Globus pallidus (tissue), 1 donor: ENCODE measurements around the gene RTP3.
"Not testable (repeated sequence)": the region's sequence is repeated elsewhere in the genome, so short reads cannot be mapped to it uniquely, and the experiment has no call there.

Source experiments
- DNase-seq: peaks from one replicate; pipeline ENCODE4 v3.0.0-alpha.2; 2015; ENCODE audit warnings: low spot score

The RTP3 gene

GRCh38 chr3:46519952-46520351, 22.2 kb downstream of the RTP3 start:
- DNase-seq = no peak

DNA sequence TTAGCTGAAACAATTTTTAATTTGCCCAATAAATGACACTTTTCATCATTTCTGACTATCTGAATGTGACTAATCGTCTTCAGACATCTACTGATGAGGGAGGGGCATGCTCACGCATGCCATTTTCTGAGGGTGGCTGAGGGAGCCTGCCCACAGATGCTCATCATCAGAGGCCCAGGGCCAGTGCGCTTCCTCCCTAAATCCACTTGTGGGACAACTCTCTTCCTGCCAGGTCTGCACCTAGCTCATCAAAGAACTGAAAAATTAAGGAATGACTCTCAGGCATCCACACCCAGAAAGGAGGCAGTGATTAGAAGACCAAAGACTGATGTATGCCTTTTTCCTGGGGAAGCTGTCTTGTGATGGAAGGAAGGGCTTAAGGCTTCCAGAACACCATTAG, 22.8 kb downstream of the RTP3 start:
- no peak for DNase-seq

GRCh38 chr3:46521096-46521495, 23.3 kb downstream of the RTP3 start:
- no peak for DNase-seq

DNA sequence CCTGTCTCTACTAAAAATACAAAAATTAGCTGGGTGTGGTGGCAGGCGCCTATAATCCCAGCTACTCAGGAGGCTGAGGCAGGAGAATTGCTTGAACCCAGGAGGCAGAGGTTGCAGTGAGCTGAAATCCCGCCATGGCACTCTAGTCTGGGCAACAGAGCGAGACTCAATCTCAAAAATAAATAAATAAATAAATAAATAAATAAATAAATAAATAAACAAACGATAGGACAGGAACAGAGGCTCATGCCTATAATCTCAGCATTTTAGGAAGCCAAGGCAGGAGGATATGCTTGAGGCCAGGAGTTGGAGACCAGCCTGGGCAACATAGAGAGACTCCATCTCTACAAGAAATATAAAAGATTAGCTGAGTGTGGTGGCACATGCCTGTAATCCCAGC, 24.4 kb downstream of the RTP3 start:
- DNase-seq = not testable (repeated sequence)

DNA sequence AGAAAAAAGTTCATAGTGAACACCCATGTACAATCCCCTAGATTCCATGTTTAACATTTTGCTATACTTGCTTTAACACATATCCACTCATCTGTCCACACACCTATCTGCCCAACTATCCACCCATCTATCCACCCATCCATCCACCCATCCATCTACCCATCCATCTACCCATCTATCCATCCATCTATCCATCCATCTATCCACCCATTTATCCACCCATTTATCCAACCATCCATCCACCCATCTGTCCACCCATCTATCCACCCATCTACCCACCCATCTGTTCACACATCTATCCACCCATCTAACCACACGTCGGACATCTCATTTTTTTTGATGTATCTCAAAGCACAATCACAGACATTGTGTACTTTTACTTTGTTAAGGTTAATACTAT, 25.8 kb downstream of the RTP3 start:
- no peak for DNase-seq

DNA sequence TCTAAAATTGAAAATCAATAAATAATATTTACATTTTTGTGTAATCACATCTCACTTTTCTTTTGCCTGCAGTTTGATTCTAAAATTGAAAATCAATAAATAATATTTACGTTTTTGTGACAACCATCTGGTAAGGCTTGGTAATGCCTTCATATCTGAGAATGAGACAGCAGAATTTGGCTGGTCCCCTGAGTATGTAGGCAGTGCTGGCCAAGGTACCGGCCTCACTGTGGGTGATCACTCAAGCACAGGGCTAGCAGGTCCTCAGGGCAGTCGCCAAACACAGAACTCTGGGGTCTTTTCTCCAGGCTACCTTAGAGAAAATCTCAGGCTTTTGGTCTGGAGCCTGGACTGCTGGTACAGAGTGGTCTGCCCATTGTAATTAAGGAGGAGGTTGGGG, 26.2 kb downstream of the RTP3 start:
- DNase-seq = no peak

DNA sequence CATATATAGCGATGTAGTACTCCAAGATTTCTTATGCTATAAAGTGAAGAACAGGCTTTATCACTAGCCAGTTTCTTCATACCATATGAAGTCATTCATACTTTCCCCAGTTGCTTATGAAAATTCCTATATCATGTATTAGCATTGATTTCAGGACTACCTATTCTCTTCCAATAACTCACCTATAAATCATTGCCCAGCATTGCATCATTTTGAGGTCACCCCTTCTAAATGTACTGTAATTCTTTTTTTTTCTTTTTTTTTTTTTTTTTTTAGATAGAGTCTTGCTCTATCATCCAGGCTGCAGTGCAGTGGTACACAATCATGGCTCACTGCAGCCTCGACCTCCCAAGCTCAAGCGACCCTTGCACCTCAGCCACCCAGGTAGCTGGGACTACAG, 27.1 kb downstream of the RTP3 start:
- no peak for DNase-seq

- no peak for DNase-seq
These were observed 29.5 kb downstream of the RTP3 start for GRCh38 chr3:46527239-46527638.

DNA sequence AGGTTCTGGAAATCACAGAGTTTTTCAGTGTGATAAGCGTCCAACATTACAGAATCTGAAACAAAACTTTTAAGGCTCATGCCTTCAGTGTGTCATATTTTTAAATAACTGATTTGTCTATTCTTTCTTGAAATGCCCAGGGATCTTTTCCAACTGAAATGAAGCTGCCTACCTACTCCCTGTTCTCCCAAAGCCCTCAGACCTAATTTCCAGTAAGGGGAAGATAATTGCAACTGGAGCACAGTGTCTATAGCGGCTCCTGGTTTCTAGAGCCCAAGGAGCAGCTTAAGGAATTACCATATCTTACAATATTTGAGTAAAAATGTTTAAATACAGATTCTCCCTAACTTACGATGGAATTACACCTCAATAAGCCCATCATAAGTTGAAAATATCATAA, 35.3 kb downstream of the RTP3 start:
- no peak for DNase-seq

DNA sequence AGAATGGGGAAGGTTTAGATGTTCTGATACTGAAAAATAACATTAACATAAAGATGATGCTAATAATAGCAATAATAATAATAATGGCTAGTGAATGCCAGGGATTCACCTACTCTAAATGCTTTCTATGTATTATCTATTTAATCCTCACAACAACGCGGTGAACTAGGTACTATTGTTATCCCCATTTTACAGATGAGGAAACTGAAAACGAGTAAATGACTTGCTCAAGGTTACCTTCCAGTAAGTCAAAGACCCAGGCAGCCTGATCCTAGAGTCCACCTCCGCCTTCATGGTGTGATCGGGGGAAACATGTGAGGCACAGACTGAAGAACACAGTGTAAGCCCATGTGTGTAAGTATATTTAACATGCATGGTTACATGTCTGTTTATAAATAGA, 38.0 kb downstream of the RTP3 start:
- DNase-seq = no peak

- DNase-seq = no peak
These were observed 39.0 kb downstream of the RTP3 start for GRCh38 chr3:46536758-46537157.

DNA sequence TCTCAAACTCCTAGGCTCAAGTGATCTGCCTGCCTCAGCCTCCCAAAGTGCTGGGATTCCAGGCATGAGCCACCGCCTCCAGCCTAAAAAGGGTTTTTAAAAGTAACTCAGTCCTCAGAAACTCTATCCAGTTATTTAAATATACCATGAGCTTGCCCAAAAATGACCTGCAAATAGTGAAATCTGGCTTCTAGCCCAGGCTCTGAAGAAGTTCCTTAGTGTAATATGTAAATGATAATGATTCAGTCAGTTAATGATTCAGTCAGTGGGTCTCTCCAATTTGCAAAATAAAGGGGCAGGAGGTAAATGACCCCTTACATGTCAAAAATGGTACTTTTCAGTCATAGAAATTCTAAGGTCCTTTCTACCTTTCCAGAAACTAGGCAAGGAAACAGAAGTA, 39.5 kb downstream of the RTP3 start:
- no peak for DNase-seq

- DNase-seq = no peak
These were observed 40.0 kb downstream of the RTP3 start for GRCh38 chr3:46537779-46538178.

GRCh38 chr3:46538425-46538802, 40.6 kb downstream of the RTP3 start:
- not testable (repeated sequence) for DNase-seq

DNA sequence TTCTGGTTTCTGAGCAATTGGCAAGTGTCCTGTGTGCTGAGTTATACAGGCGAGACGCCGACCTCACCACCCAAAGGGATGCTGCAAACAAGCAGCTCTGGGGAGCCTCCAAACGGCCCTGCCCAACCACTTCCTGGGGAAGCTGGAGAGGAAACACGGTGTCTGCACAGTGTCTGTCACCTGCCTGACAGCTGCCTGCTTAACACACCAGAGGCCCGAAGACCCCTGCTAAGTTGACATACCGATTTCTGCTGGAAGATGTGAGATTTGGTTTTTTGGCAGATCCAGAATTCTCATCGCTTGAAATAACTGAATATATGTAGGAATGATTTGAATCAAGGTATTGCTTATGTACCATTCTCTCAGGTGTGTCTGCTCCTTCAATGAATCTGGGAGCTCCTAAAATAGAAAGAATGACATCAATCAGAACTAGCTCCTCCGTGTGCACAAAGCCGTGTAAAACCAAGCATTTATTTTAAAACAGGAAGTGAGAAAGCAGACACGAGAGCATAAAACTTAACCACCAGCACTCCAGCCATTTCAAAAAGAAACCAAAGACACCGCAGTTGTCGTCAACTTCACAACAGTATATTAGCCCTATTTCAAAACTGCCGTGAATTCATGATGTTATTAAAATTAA, 41.1 kb downstream of the RTP3 start:
- DNase-seq = peak; percentile 50

- DNase-seq = no peak
These were observed 41.7 kb downstream of the RTP3 start for GRCh38 chr3:46539443-46540005.

GRCh38 chr3:46540550-46540949, 42.8 kb downstream of the RTP3 start:
- no peak for DNase-seq

DNA sequence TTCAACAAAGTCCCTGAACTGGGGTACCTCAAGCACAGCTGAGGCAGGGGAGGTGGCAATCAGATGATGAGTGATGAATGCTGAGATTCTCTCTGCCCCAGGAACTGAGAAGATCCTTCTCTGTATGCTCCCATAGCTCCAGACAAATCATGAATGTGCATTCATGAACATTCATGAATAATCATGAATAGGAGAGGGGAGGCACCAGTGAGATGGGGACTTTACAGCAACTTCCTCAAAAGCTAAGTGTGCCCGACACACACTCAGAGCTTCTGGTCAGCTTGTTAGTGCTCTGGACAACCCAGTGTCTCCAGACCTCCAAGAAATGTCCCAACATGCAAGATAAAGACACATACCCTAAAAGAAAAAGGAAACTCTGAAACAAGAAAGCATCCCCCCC, 44.1 kb downstream of the RTP3 start:
- no peak for DNase-seq

DNA sequence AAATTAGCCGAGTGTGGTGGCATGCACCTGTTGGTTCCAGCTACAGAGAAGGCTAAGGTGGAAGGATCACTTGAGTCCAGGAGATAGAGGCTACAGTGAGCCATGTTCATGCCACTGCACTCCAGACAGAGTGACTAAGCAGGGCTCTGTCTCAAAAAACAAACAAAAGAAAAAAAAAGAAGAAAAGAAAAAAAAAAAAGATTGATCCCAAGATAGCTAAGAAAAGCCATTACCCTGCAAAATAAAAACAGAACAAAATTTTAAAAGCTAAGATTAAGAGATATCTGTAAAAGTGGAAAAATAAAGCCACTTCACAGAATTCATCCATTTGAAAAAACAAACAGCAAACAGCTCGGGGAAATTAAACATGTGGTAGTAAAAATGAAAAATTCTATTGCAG, 44.6 kb downstream of the RTP3 start:
- DNase-seq = no peak

GRCh38 chr3:46542801-46543201, 45.0 kb downstream of the RTP3 start:
- no peak for DNase-seq

DNA sequence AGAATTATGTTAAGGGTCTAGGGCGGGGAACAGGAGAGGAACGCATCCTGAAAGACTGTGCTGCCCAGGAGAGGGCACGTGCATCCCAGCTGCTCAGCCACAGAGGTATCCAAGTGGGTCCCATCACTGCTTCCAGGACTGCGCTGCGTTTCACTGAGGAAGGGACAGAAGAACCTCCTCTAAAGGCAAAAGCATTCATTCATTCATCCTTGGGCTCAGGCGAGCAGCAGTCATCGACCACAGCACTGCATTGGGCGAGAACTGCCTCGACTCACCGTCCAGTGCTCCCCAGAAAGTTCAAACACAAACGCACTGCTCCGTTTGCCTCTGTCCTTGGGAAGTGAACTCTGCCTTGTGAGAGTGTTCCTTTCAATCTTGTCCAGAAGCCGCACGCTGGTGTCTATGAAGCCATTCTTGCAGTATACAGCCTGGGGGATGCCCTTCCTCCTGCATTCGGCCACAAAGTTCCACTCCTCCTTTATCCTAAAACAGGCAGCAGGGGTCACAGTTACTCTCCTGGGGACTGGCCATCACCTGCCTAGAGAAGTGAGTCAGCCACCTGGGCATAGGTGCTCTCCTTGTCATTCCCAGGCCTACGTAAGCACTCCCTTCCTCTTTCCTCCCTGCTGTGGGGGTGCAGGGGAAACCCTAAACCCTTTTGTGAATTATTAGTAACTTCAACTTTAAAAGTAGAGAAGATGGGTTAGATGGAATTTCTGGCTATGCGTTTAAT, 47.2 kb downstream of the RTP3 start:
- no peak for DNase-seq

- DNase-seq = no peak
These were observed 48.2 kb downstream of the RTP3 start for GRCh38 chr3:46545818-46546630.

- no peak for DNase-seq
These were observed 49.2 kb downstream of the RTP3 start for GRCh38 chr3:46546896-46547440.
